Panc1 (cell line): ENCODE measurements around the gene NCAM1.

Experiments used
- POLR2AphosphoS5 ChIP-seq: IDR thresholded peaks from 2 replicates; pipeline ENCODE4 v1.6.1; 2012; ENCODE audit warnings: mild to moderate bottlenecking, low read depth, low read length, moderate library complexity
- REST ChIP-seq, 2 experiments: IDR thresholded peaks; 2 replicates each; pipeline ENCODE4 v1.6.1; 2011 to 2012; ENCODE audit warnings: low read depth in 2 of 2, control low read depth in 1 of 2, low read length in 1 of 2, mild to moderate bottlenecking in 1 of 2, moderate library complexity in 1 of 2; ENCODE audit not compliant: insufficient read depth in 1 of 2
- TF ChIP-seq, protein P1 (sequence below): fragments of 450-650 bp; IDR thresholded peaks from 2 replicates; pipeline ENCODE4 v1.5.1; 2017; ENCODE audit warnings: mild to moderate bottlenecking

- TF ChIP-seq, protein P1, sequence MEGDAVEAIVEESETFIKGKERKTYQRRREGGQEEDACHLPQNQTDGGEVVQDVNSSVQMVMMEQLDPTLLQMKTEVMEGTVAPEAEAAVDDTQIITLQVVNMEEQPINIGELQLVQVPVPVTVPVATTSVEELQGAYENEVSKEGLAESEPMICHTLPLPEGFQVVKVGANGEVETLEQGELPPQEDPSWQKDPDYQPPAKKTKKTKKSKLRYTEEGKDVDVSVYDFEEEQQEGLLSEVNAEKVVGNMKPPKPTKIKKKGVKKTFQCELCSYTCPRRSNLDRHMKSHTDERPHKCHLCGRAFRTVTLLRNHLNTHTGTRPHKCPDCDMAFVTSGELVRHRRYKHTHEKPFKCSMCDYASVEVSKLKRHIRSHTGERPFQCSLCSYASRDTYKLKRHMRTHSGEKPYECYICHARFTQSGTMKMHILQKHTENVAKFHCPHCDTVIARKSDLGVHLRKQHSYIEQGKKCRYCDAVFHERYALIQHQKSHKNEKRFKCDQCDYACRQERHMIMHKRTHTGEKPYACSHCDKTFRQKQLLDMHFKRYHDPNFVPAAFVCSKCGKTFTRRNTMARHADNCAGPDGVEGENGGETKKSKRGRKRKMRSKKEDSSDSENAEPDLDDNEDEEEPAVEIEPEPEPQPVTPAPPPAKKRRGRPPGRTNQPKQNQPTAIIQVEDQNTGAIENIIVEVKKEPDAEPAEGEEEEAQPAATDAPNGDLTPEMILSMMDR = no peak
- TF ChIP-seq POLR2AphosphoS5 = no peak
- no peak for TF ChIP-seq REST (IDR thresholded peaks at IDR 0.05; ENCODE audit: insufficient read depth in 1 of 2, low read depth in 2 of 2, low read length in 1 of 2)
Observed at GRCh38 chr11:113237261-113237660, 276.0 kb downstream of the NCAM1 start.
